ENCODE measurements around the gene ILK. TPM values are rescaled to one million over a fixed set of nuclear protein-coding genes. Genes with fewer than 3 reads are reported as not detected.

ILK gene
- total and polyA plus RNA-seq, 2 donors (not counting 3 experiments of a cell fraction or from before 2014, with no cell fraction given), result 221 to 296 TPM

GRCh38 chr11:6574816-6575715 is 28.5 kb upstream of the ILK start:
- FAIRE-seq (no peak), DNase-seq (ENCODE audit: low read depth, low spot score) (peak; percentile 21)
- dilution Hi-C loops (cut with MboI; ENCODE audit: extremely low pct_ligation_motif_present, low sequenced_read_pairs) (no loop called here), intact Hi-C loops (cut with micrococcal nuclease) (no loop called here)
- no TSS peak for BruUV-seq (replicated peaks)
- H2AFZ ChIP-seq (ENCODE audit: low read depth, low read length), result no peak overlapping the region
- H3K36me3 ChIP-seq (ENCODE audit: control insufficient read depth in 2 of 2, extremely low read depth in 1 of 2, insufficient read depth in 2 of 2, low read length in 2 of 2), result no peaks in the 10 kb centered on the region
- H3K4me2 ChIP-seq (ENCODE audit: insufficient read depth, low read length), result no peak overlapping the region
- no peaks in the 10 kb centered on the region for H3K9me3 ChIP-seq (replicated peaks; ENCODE audit: control insufficient read depth, insufficient read depth, low read length)
- TF ChIP-seq GATA2 (IDR thresholded peaks at IDR 0.05; ENCODE audit: insufficient read depth, insufficient read length, low read depth, low read length), result no peak
- TF ChIP-seq POLR2A (IDR thresholded peaks at IDR 0.05; ENCODE audit: low read depth, low read length), result no peak
- no peak for TF ChIP-seq CTCF (IDR thresholded peaks at IDR 0.05; ENCODE audit: extremely low read depth in 1 of 2, insufficient read depth in 1 of 2, low read depth in 1 of 2, low read length in 2 of 2)
- TF ChIP-seq JUN (IDR thresholded peaks at IDR 0.05; ENCODE audit: borderline replicate concordance, insufficient read depth, insufficient read length, low read depth), result no peak
- TF ChIP-seq, protein P1, sequence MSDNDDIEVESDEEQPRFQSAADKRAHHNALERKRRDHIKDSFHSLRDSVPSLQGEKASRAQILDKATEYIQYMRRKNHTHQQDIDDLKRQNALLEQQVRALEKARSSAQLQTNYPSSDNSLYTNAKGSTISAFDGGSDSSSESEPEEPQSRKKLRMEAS (IDR thresholded peaks at IDR 0.05; ENCODE audit: insufficient read depth, insufficient read length), result no peak
- TF ChIP-seq MYC (IDR thresholded peaks at IDR 0.05; ENCODE audit: low read depth, low read length), result no peak
- TF ChIP-seq EZH2 (IDR thresholded peaks at IDR 0.05; ENCODE audit: borderline replicate concordance, low read depth, low read length, severe bottlenecking), result no peak
- no peak for TF ChIP-seq FOS (IDR thresholded peaks at IDR 0.05; ENCODE audit: borderline replicate concordance, insufficient read depth, low read length)
- TF ChIP-seq POLR2AphosphoS5 (IDR thresholded peaks at IDR 0.05; ENCODE audit: insufficient read depth, low read depth, low read length), result no peak
- no peak overlapping the region for H3K4me3 ChIP-seq (replicated peaks in 1 of 3; ENCODE audit: insufficient read depth in 1 of 3, low read depth in 1 of 3, low read length in 3 of 3)
- H3K9ac ChIP-seq (replicated peaks; ENCODE audit: extremely low read depth, insufficient read depth, low read length), result no peak overlapping the region
- no peaks in the 10 kb centered on the region for H3K27me3 ChIP-seq (ENCODE audit: control insufficient read depth in 2 of 2, insufficient read depth in 2 of 2, low read length in 2 of 2)
- peaks cover 32% of the 10 kb centered on the region for H3K4me1 ChIP-seq (ENCODE audit: control insufficient read depth, extremely low read depth, insufficient read depth, low read length)
- H3K79me2 ChIP-seq (ENCODE audit: control insufficient read depth, insufficient read depth, low read length), result no peaks in the 10 kb centered on the region
- POLR2A ChIA-PET, result no interaction called here
- no peaks in the 10 kb centered on the region for H4K20me1 ChIP-seq (replicated peaks; ENCODE audit: control insufficient read depth, extremely low read depth, insufficient read depth, low read length)
- H3K27ac ChIP-seq (ENCODE audit: insufficient read depth, low read depth, low read length), result no peak overlapping the region
- CTCF ChIA-PET, result interaction anchor here (1.0 to 2.0 kb wide), 6 partner anchors 12 to 93 kb away, joined by 3 to 15 read pairs (median 4); partner anchors contain the start of gene TAF10
- H3K9me1 ChIP-seq (replicated peaks; ENCODE audit: control insufficient read depth, extremely low read depth, insufficient read depth, low read length), result no peaks in the 10 kb centered on the region

All from endothelial cell of umbilical vein (primary cell).